OCI-LY7 (cell line): ENCODE results near the gene GNG7.

Source experiments
- CTCF ChIP-seq: fragments of 200-600 bp; sonication (generic); conservative IDR thresholded peaks from 2 replicates; pipeline ENCODE4 v1.5.1; 2014; ENCODE audit warnings: mild to moderate bottlenecking, antibody characterized with exemption, low read length, moderate library complexity, mixed read lengths
- EZH2phosphoT487 ChIP-seq: fragments of 200-600 bp; sonication (generic); IDR thresholded peaks from 2 replicates; pipeline ENCODE4 v1.6.1; 2018; ENCODE audit warnings: low read depth, borderline replicate concordance, mild to moderate bottlenecking, mixed run types, antibody characterized with exemption, low read length, moderate library complexity, mixed read lengths

- TF ChIP-seq CTCF: no peak
- no peak for TF ChIP-seq EZH2phosphoT487
These were observed 48.4 kb upstream of the GNG7 start for GRCh38 chr19:2750808-2751437.
